Regular cardiac myocyte (primary cell): ENCODE results near the gene TM2D1. TPM values are rescaled to one million over a fixed set of nuclear protein-coding genes. Genes with fewer than 3 reads are reported as not detected.

ENCODE experiments used
- total RNA-seq: library from RNA; depleted of rRNA; stranded (reverse); fragments of >200 nt; gene quantifications from 2 replicates; pipeline ENCODE4 v1.2.3, GENCODE V29; 2014

Gene TM2D1
- 43.7 and 97.0 TPM in 2 replicates for total RNA-seq

DNA sequence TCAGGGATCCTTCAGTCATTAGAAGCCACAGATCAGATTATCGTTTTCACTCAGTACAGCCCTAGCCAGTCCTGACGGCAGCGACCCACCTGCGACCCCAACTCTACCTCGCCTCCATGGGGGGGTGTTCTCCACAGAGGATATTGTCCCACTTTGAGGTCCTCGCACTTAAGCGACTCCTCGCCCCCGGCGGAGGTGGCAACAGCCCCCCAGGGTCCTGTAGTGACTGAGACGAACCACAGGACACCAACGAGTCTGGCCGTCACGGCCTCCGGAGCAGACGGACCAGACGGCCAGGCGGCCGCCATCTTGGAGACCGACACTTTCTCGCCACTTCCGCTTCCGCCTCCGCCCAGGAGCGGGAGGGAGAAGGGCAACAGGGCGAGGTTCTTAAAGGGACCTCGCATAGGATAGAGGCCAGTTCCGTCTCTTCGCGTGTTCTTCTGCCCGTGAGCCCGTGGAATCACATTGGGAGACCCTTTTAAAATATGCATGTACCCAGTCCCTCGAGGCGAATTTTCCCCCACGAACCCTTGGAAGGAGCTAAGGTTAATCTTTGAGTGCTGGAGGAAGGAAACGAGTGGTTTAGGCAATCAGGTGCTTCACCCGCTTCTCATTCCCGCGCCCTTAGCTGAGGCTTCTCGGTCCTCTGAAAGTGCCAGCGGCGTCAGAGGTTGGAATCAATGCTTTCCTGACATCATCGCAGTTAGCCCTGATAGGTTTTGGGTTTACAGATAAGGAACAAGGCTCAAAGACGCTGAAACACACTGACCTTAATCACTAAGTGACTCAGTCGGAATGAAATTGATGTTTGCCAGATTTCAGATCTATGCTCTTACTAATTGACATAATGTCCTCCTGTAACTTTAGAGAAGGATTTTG is at the start of gene TM2D1:
TSS of gene TM2D1 (minus strand) at position 329 of the 882 bp plus-strand sequence. CDS start at position 308, 21 bp downstream.

DNA sequence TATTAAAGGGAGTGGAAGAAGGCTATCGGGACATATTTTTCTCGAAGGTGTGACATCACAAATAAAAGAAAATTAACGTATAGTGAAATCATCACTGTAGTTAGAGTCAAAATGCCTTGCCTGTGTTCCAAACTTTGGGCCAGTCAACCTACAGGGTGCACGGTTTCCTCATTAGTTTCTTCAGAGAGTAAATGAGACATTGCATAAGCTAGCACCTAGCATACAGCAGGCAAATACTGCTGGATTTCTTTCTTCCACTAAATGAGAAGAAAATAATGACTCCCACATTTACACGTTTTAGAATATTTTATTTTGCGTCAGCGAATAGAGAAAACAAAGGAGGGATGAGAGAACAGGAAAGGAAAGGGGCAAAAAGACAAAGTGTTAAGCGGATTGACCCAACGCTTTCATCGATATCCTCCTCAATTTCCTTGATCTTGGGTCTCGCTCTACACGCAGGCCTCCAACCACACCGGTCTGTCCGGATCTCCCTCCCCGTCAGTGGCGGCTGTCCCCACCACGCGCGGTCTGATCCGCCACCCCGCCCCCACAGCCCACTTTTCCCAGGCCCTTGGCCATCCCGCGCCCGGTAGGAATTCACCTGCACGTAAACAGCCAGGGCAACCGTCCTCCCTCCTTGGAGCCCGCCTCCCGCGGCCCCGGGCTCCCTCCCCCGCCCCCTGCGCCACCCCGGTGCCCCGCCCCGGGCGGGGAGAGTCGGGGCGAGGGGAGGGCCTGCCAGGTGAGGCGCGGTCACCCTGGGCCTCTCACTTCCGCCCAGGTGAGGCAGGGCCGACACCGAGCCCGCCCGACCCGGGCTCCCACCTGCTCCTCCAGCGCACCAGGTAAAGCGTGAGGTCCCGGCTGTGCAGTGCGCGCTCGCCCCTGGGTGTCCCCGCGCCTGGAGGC is 17.0 kb upstream of the TM2D1 start, which contains the start of gene PATJ:
TSS of gene PATJ (plus strand) at position 770 of the 909 bp plus-strand sequence. CDS start 20,413 bp downstream, outside the sequence.

Other genes with a start within 250 kb of the TM2D1 start
- 2.3 and 7.9 TPM in 2 replicates for gene PATJ, start 17.3 kb upstream of the TM2D1 start, total RNA-seq